ENCODE results near the gene PACSIN1. TPM values are rescaled to one million over a fixed set of nuclear protein-coding genes. Genes with fewer than 3 reads are reported as not detected.

The PACSIN1 gene
- total RNA-seq, 1 experiment from 2014 or later: 5.0 TPM

DNA sequence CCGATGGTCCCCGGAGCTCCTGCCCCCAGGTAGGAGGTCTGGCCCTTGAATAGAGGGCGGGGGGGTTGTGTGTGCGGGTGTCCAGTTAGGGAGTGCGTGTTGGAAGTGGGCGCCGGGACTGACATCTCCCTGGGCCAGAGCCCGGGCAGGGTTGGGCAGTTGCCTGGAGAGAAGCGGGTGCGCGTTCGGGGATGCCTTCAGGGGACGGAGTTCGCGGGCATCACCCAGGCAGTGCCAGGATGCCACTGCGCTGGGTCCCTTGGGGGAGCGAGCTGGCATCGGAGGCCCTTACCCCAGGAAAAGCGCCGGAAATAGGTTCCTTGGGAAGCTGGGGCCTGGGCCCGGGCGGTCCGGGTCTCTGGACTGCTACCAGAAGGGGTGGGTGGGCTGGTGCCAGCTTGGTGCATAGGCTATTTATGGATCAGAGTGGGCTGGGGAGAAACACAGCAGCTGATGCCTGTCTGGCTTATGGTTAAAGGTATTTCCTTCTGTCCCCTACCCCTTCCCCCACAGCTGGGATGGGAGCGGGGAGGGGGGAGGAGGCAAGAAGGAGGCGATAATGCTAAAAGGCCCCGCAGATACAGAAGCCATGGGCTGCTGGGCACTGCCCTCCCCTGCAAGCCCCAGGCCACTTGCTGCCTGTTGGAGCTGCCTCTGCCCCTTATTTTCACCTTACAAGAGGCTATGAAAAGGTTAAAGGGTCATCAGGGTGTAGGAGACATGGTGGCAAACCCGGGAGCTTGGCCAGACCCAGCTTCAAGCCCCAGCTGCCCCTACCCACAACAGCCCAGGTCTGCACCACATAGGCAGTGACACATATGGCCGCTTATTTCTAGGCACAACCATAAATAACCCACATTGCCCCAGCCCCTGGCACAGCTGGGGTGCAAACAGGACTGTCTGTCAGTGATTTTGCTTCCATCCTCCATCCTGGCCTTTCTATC is 638 bp downstream of the PACSIN1 start:
- no peak overlapping the region for H2AFZ ChIP-seq (ENCODE audit: low read depth, low read length, poor library complexity, severe bottlenecking)
- H3K79me2 ChIP-seq (ENCODE audit: insufficient read depth, low read length): no peaks in the 10 kb centered on the region
- POLR2A ChIA-PET: interaction anchor here (0.6 to 0.7 kb wide), 2 partner anchors 12 to 731 kb away, joined by 3 to 4 read pairs; no protein-coding TSS in a partner anchor
- H3K9me3 ChIP-seq (ENCODE audit: control insufficient read depth in 1 of 2, insufficient read depth in 1 of 2, low read depth in 1 of 2, low read length in 2 of 2): no peaks in the 10 kb centered on the region
- BruUV-seq (replicated peaks): no TSS peak
- H3K4me2 ChIP-seq (ENCODE audit: low read length): peak overlapping the region; percentile 76
- no peaks in the 10 kb centered on the region for H3K27me3 ChIP-seq (ENCODE audit: insufficient read depth, low read length)
- TF ChIP-seq EZH2phosphoT487 (IDR thresholded peaks at IDR 0.05; ENCODE audit: borderline replicate concordance) (no peak), SIN3A (IDR thresholded peaks at IDR 0.05; ENCODE audit: low read depth) (no peak), YY1 (IDR thresholded peaks at IDR 0.05; ENCODE audit: extremely low read depth, insufficient replicate concordance, low read depth, low read length) (no peak), JUND (IDR thresholded peaks at IDR 0.05) (no peak), ZNF274 (IDR thresholded peaks at IDR 0.05; ENCODE audit: low read depth, low read length) (no peak), ELF1 (IDR thresholded peaks at IDR 0.05; ENCODE audit: borderline replicate concordance, low read depth) (no peak), CEBPB (IDR thresholded peaks at IDR 0.05; ENCODE audit: low read depth) (no peak), ZFX (IDR thresholded peaks at IDR 0.05) (no peak), POLR2AphosphoS5 (IDR thresholded peaks at IDR 0.05; ENCODE audit: low read depth, low read length) (no peak), TCF7L2 (IDR thresholded peaks at IDR 0.05; ENCODE audit: borderline replicate concordance, extremely low read depth, insufficient read depth, insufficient read length) (no peak), EGR1 (IDR thresholded peaks at IDR 0.05; ENCODE audit: low read depth) (no peak), RAD21 (IDR thresholded peaks at IDR 0.05; ENCODE audit: low read depth) (no peak)
- TF ChIP-seq, protein P1, sequence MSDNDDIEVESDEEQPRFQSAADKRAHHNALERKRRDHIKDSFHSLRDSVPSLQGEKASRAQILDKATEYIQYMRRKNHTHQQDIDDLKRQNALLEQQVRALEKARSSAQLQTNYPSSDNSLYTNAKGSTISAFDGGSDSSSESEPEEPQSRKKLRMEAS (IDR thresholded peaks at IDR 0.05): no peak
- H3K9me2 ChIP-seq (ENCODE audit: insufficient read depth): no peaks in the 10 kb centered on the region
- no peak for ATAC-seq
- CTCF ChIA-PET: interaction anchor here (1.3 to 1.6 kb wide), 2 partner anchors 143 to 673 kb away, joined by 3 to 7 read pairs; no protein-coding TSS in a partner anchor
- no peak for DNase-seq (ENCODE audit: low read depth, low spot score)
- no peaks in the 10 kb centered on the region for H3K36me3 ChIP-seq (ENCODE audit: control insufficient read depth in 1 of 2, insufficient read depth in 2 of 2, low read length in 2 of 2)
- H4K20me1 ChIP-seq (ENCODE audit: insufficient read depth): no peaks in the 10 kb centered on the region
- RAD21 ChIA-PET (ENCODE audit: low non-redundant PET in 1 of 2, low total read pairs in 2 of 2, uncharacterized antibody in 2 of 2, unreplicated experiment in 2 of 2): no interaction called here
- peaks cover 8 to 28% of the 10 kb centered on the region in 2 experiments for H3K4me1 ChIP-seq (ENCODE audit: control insufficient read depth in 1 of 2, insufficient read depth in 2 of 2, low read length in 2 of 2)
- no peak overlapping the region; the same call in 1 of the 2 replicates for H3K27ac ChIP-seq (ENCODE audit: low read depth, low read length)
- peak overlapping the region; percentile 34 to 56 for H3K4me3 ChIP-seq (replicated peaks in 1 of 2; ENCODE audit: low read depth in 1 of 2, low read length in 2 of 2)
- H3K9ac ChIP-seq (ENCODE audit: low read length): peak overlapping the region; percentile 46
- intact Hi-C loops (cut with micrococcal nuclease): no loop called here
